Keratinocyte (primary cell): Measurements from ENCODE around the gene GADD45GIP1. TPM values are rescaled to one million over a fixed set of nuclear protein-coding genes. Genes with fewer than 3 reads are reported as not detected.

ENCODE experiments used
- DNase-seq: peaks from one replicate; pipeline ENCODE4 v3.0.0-alpha.2; 2011; ENCODE audit warnings: low read depth, missing footprints, low spot score
- FAIRE-seq: peaks from 2 replicates; lab custom pipeline; 2011; peaks lifted over from hg19 to GRCh38; lab: Jason Lieb, UNC
- H2AFZ ChIP-seq: 2 replicates; pipeline ENCODE4 v1.6.0; 2012; ENCODE audit warnings: low read length, control low read depth, inconsistent platforms; ENCODE audit not compliant: control insufficient read depth
- H3K27ac ChIP-seq: 2 replicates; pipeline ENCODE4 v1.5.1; 2011; ENCODE audit warnings: low read length; ENCODE audit not compliant: control insufficient read depth, insufficient read depth
- H3K27me3 ChIP-seq: 3 replicates; pipeline ENCODE4 v1.6.0; 2011; ENCODE audit warnings: low read length; ENCODE audit not compliant: control insufficient read depth, insufficient read depth; ENCODE audit errors: extremely low read depth
- H3K36me3 ChIP-seq, 2 experiments: 2 replicates in 1 of 2; 3 replicates in 1 of 2; pipeline ENCODE4 v1.5.1; 2011; ENCODE audit warnings: low read length in 2 of 2, mild to moderate bottlenecking in 1 of 2; ENCODE audit not compliant: control insufficient read depth in 2 of 2, insufficient read depth in 2 of 2; ENCODE audit errors: extremely low read depth in 1 of 2
- H3K4me1 ChIP-seq: 3 replicates; pipeline ENCODE4 v1.5.1; 2011; ENCODE audit warnings: low read length; ENCODE audit not compliant: control insufficient read depth, insufficient read depth; ENCODE audit errors: extremely low read depth
- H3K4me2 ChIP-seq: 3 replicates; pipeline ENCODE4 v1.6.0; 2011; ENCODE audit warnings: low read depth, low read length; ENCODE audit not compliant: control insufficient read depth, insufficient read depth; ENCODE audit errors: extremely low read depth
- H3K4me3 ChIP-seq, 3 experiments: fragments of 200-600 bp in 1 of 3; sonication (generic) in 1 of 3; 2 replicates in 2 of 3; 3 replicates in 1 of 3; pipeline ENCODE4 v1.5.1; 2011 to 2016; ENCODE audit warnings: low read length in 3 of 3, mild to moderate bottlenecking in 3 of 3, control low read depth in 2 of 3, inconsistent platforms in 1 of 3, low read depth in 1 of 3, mixed read lengths in 1 of 3, mixed run types in 1 of 3, moderate library complexity in 1 of 3; ENCODE audit not compliant: control insufficient read depth in 2 of 3, insufficient read depth in 2 of 3; ENCODE audit errors: extremely low read depth in 1 of 3
- H3K79me2 ChIP-seq: 2 replicates; pipeline ENCODE4 v1.6.0; 2012; ENCODE audit warnings: low read length; ENCODE audit not compliant: control insufficient read depth, insufficient read depth
- H3K9ac ChIP-seq: 3 replicates; pipeline ENCODE4 v1.6.0; 2011; ENCODE audit warnings: low read length; ENCODE audit not compliant: control insufficient read depth, insufficient read depth; ENCODE audit errors: extremely low read depth
- H3K9me1 ChIP-seq: 3 replicates; pipeline ENCODE4 v1.6.0; 2011; ENCODE audit warnings: low read length; ENCODE audit not compliant: control insufficient read depth, insufficient read depth; ENCODE audit errors: extremely low read depth
- H3K9me3 ChIP-seq: 2 replicates; pipeline ENCODE4 v1.5.1; 2012; ENCODE audit warnings: low read depth, low read length; ENCODE audit not compliant: control insufficient read depth
- H4K20me1 ChIP-seq: 3 replicates; pipeline ENCODE4 v1.6.0; 2011; ENCODE audit warnings: low read length; ENCODE audit not compliant: control insufficient read depth, insufficient read depth; ENCODE audit errors: extremely low read depth
- CTCF ChIP-seq, 3 experiments: IDR thresholded peaks in 1 of 3; conservative IDR thresholded peaks in 1 of 3; optimal IDR thresholded peaks in 1 of 3; 2 replicates in 2 of 3; 3 replicates in 1 of 3; pipeline versions ENCODE3 to v1.5.1; 2011; ENCODE audit warnings: low read length in 3 of 3, mild to moderate bottlenecking in 3 of 3, moderate library complexity in 2 of 3, control low read depth in 1 of 3, inconsistent platforms in 1 of 3; ENCODE audit not compliant: insufficient read depth in 2 of 3; ENCODE audit errors: extremely low read depth in 1 of 3
- EZH2 ChIP-seq: IDR thresholded peaks from one replicate; pipeline ENCODE4 v1.6.1; 2012; ENCODE audit warnings: inconsistent platforms, mild to moderate bottlenecking, low read length, moderate library complexity
- dilution Hi-C: fragments of 300-500 bp; cut with MboI; formaldehyde crosslinking; loops from one replicate; pipeline ENCODE4 v1.7.0; 2020; ENCODE audit warnings: low sequenced_read_pairs; ENCODE audit not compliant: extremely low pct_ligation_motif_present
- polyA plus RNA-seq, 5 experiments: library from polyadenylated mRNA; depleted of rRNA in 3 of 5; stranded (reverse) in 3 of 5; stranded (forward) in 1 of 5; unstranded in 1 of 5; fragments of >200 nt; gene quantifications; 1 replicate in 1 of 5; 2 replicates in 3 of 5; 3 replicates in 1 of 5; pipeline versions ENCODE4 v1.2.1 to v1.2.3, GENCODE V29; 2011 to 2012; ENCODE audit warnings: missing spikeins in 2 of 5, low read depth in 1 of 5, low replicate concordance in 1 of 5

GADD45GIP1 gene
- polyA plus RNA-seq, 1 donor (not counting 4 experiments of a cell fraction or from before 2014, with no cell fraction given), result 35.5 TPM

DNA sequence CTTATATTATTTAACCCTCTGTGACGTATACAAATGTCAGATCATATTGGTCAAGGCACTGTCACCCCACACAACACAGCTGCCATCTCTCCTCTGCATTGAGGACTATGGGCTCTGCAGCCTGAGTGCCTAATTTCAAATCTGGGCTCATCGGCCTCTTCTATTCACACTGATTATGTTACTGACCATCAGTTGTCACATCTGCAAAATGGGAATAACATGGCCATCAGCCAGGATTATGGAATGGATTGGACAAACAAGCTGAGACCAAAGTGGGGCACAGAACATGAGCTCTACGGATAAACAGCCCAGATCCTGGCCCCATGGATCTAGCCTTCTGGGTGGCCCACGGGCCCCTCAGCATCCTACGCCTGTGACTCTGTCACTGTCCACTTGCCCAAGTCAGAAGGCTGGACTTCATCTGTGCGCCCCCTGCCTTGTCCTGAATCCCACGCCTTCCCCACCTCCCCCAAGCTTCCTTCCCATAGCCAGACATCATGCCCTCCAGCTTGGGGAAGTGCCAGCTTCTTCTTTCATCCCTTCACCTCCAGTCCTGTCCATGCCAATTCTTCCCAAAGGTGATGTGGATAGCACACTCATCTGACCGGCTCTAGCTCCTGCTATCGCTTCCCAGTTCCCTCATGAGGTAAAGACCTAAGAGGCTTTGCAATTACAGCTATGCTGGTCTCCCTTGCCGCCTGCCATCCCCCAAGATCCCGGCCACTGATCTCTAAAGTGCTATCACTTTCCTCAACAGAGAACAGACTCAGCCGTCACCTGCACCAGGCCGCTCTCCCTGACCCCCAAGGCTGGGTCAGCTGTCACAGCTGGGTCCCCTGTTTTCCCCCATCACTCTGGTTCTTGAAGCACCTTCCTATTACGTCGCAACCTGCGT lies 24.4 kb downstream of the GADD45GIP1 start:
- Histone ChIP-seq H3K36me3 (peaks cover 25 to 27% of the 10 kb centered on the region in 2 experiments), H3K4me3 (peak overlapping the region; percentile 80 to 98 (median 82)), H3K27me3 (no peaks in the 10 kb centered on the region), H3K9me1 (no peaks in the 10 kb centered on the region), H3K27ac (peak overlapping the region; percentile 75), H3K79me2 (peaks cover 36% of the 10 kb centered on the region), H3K4me2 (peak overlapping the region; percentile 97), H2AFZ (peak overlapping the region; percentile 83), H4K20me1 (no peaks in the 10 kb centered on the region), H3K4me1 (peaks cover 10% of the 10 kb centered on the region), H3K9me3 (no peaks in the 10 kb centered on the region), H3K9ac (peak overlapping the region; percentile 92)
- dilution Hi-C loops, result no loop called here
- DNase-seq (no peak), FAIRE-seq (no peak)
- TF ChIP-seq EZH2 (no peak), CTCF (optimal IDR thresholded peaks at IDR 0.05 in 1 of 3, IDR thresholded peaks at IDR 0.05 in 1 of 3, conservative IDR thresholded peaks at IDR 0.05 in 1 of 3; ENCODE audit: extremely low read depth in 1 of 3, insufficient read depth in 2 of 3, low read length in 3 of 3) (no peak)

GRCh38 chr19:12930002-12930645 lies 26.9 kb downstream of the GADD45GIP1 start:
- TF ChIP-seq CTCF (optimal IDR thresholded peaks at IDR 0.05 in 1 of 3, IDR thresholded peaks at IDR 0.05 in 1 of 3, conservative IDR thresholded peaks at IDR 0.05 in 1 of 3; ENCODE audit: extremely low read depth in 1 of 3, insufficient read depth in 2 of 3, low read length in 3 of 3) (peak in 1 of 3 experiments; percentile 1), EZH2 (no peak)
- Histone ChIP-seq H3K4me2 (no peak overlapping the region), H3K9me3 (no peaks in the 10 kb centered on the region), H3K9ac (no peak overlapping the region), H3K27me3 (no peaks in the 10 kb centered on the region), H2AFZ (no peak overlapping the region), H3K9me1 (no peaks in the 10 kb centered on the region), H4K20me1 (peaks cover 3% of the 10 kb centered on the region), H3K4me1 (peaks cover 6% of the 10 kb centered on the region), H3K79me2 (peaks cover 36% of the 10 kb centered on the region), H3K27ac (no peak overlapping the region), H3K36me3 (peaks cover 34 to 36% of the 10 kb centered on the region in 2 experiments), H3K4me3 (no peak overlapping the region)
- DNase-seq (no peak), FAIRE-seq (no peak)
- dilution Hi-C loops, result no loop called here
